Measurements from ENCODE around the gene PANX1. TPM values are rescaled to one million over a fixed set of nuclear protein-coding genes. Genes with fewer than 3 reads are reported as not detected.

Gene PANX1
- total RNA-seq, 1 experiment from 2014 or later, result 62.9 TPM

DNA sequence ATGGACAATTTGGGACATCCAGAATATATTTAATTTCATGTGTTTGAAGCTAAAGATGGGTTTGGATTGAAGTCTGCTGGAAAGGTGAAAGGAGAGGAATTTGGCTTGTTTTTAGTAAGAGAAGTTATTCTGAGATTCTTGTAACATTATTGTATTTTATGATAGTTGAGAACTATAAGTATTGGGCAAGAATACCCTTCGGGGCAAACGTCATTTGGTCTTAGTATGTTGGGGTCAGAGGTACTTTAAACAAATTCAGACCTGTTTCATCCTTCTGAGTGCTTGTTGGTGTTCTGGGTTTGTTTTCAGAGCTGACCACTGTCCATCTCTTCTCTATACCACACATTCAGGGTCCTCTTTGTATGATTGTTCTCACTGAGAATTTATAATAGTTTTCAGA lies 19.5 kb downstream of the PANX1 start:
- peaks cover 59% of the 10 kb centered on the region for H3K4me1 ChIP-seq (ENCODE audit: insufficient read depth, low read length)
- peaks cover 79% of the 10 kb centered on the region for H4K20me1 ChIP-seq (ENCODE audit: low read length)
- ChIA-PET POLR2A (ENCODE audit: unreplicated experiment) (no interaction called here), CTCF (no interaction called here)
- TF ChIP-seq CTCF (conservative IDR thresholded peaks at IDR 0.05; ENCODE audit: low read depth, low read length) (no peak), EZH2phosphoT487 (IDR thresholded peaks at IDR 0.05; ENCODE audit: borderline replicate concordance, low read length) (no peak)
- peaks cover 94% of the 10 kb centered on the region for H3K79me2 ChIP-seq (ENCODE audit: low read length)
- DNase-seq, result no peak
- BruUV-seq (replicated peaks), result no TSS peak
- ATAC-seq, result no peak
- H3K9me2 ChIP-seq (replicated peaks; ENCODE audit: low read length), result no peaks in the 10 kb centered on the region
- H3K4me3 ChIP-seq (ENCODE audit: low read length), result no peak overlapping the region
- H3K27ac ChIP-seq (ENCODE audit: low read length), result no peak overlapping the region
- no peaks in the 10 kb centered on the region for H3K27me3 ChIP-seq (ENCODE audit: low read length)
- intact Hi-C loops (cut with micrococcal nuclease), result no loop called here
- no peak overlapping the region for H2AFZ ChIP-seq (ENCODE audit: low read length)
- H3F3A ChIP-seq (ENCODE audit: low read length, unreplicated experiment), result no peaks in the 10 kb centered on the region
- no peaks in the 10 kb centered on the region for H3K36me3 ChIP-seq (ENCODE audit: low read depth, low read length)
- no peaks in the 10 kb centered on the region for H3K9me3 ChIP-seq (ENCODE audit: low read length)
- no peak overlapping the region for H3K4me2 ChIP-seq (ENCODE audit: low read length)
- H3K9ac ChIP-seq (ENCODE audit: low read length), result no peak overlapping the region

DNA sequence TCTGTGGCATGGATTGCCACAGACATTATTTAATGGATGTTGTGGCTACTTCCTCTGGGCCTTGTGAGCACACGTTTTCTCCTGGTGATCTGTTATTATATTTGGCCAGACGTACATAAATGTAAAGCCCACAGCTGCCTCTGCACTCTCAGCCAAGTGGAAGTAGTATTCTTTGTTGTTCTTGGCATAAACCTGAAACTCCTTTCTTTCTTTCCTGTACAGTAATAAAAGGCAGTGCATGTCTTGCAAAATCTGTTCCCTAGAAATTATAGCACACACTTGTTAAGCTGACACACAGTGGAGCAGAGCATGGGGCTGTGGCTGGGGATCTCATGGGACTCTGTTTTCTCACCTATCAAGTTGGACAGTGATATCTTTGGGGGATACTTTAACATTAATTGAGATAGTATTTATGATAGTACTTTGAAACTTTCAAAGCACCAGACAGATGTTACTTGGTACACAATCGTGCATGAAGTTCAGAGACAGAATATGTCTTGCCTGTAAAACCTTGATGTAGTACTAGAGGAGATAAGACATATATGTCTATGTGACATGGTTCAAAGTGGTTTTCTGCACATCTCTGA lies 20.9 kb downstream of the PANX1 start:
- DNase-seq (peak; percentile 79), ATAC-seq (peak; percentile 70)
- Histone ChIP-seq H3F3A (ENCODE audit: low read length, unreplicated experiment) (no peaks in the 10 kb centered on the region), H3K4me2 (ENCODE audit: low read length) (peak overlapping the region; percentile 13), H3K27ac (ENCODE audit: low read length) (peak overlapping the region; percentile 19), H3K9me2 (replicated peaks; ENCODE audit: low read length) (no peaks in the 10 kb centered on the region), H3K9ac (ENCODE audit: low read length) (no peak overlapping the region), H2AFZ (ENCODE audit: low read length) (no peak overlapping the region), H3K4me3 (ENCODE audit: low read length) (no peak overlapping the region), H3K4me1 (ENCODE audit: insufficient read depth, low read length) (peaks cover 57% of the 10 kb centered on the region), H4K20me1 (ENCODE audit: low read length) (peaks cover 82% of the 10 kb centered on the region), H3K9me3 (ENCODE audit: low read length) (no peaks in the 10 kb centered on the region), H3K79me2 (ENCODE audit: low read length) (peaks cover 91% of the 10 kb centered on the region), H3K27me3 (ENCODE audit: low read length) (no peaks in the 10 kb centered on the region), H3K36me3 (ENCODE audit: low read depth, low read length) (peaks cover 9% of the 10 kb centered on the region; the same call in 1 of the 2 replicates)
- ChIA-PET POLR2A (ENCODE audit: unreplicated experiment) (interaction anchor here (0.7 kb wide), 1 partner anchor 10 kb away, joined by 3 read pairs; no protein-coding TSS in a partner anchor), CTCF (interaction anchor here (0.6 kb wide), 1 partner anchor 20 kb away, joined by 3 read pairs; no protein-coding TSS in a partner anchor)
- BruUV-seq (replicated peaks), result no TSS peak
- no peak for TF ChIP-seq EZH2phosphoT487 (IDR thresholded peaks at IDR 0.05; ENCODE audit: borderline replicate concordance, low read length)
- intact Hi-C loops (cut with micrococcal nuclease), result no loop called here

DNA sequence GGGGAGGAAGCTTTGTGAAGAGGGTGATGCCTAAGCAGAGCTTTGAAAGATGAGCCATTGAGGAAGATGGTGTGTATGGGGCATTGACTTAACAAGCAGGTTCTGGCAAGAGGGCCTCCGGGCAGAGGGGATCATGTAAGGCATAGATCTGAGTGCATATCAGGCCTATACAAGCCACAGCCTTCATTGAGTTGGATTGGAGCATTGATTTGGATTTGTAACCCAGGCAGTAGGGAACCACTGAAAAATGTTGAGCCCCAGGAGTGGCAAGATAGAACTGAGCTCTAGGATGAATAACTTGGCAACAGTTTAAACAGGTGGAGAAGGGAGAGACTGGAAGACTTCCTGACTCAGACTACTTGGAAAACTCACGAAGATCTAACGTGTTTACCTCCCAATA lies 21.4 kb downstream of the PANX1 start:
- TF ChIP-seq EZH2phosphoT487 (IDR thresholded peaks at IDR 0.05; ENCODE audit: borderline replicate concordance, low read length) (no peak), EZH2 (IDR thresholded peaks at IDR 0.05; ENCODE audit: low read length, unreplicated experiment) (no peak), CTCF (conservative IDR thresholded peaks at IDR 0.05; ENCODE audit: low read depth, low read length) (no peak)
- BruUV-seq (replicated peaks), result no TSS peak
- Histone ChIP-seq H3K27me3 (ENCODE audit: low read length) (no peaks in the 10 kb centered on the region), H3K4me2 (ENCODE audit: low read length) (peak overlapping the region; percentile 13; the same call in 1 of the 2 replicates), H4K20me1 (ENCODE audit: low read length) (peaks cover 76% of the 10 kb centered on the region), H3K27ac (ENCODE audit: low read length) (no peak overlapping the region), H3F3A (ENCODE audit: low read length, unreplicated experiment) (no peaks in the 10 kb centered on the region), H3K9ac (ENCODE audit: low read length) (no peak overlapping the region), H3K79me2 (ENCODE audit: low read length) (peaks cover 86% of the 10 kb centered on the region), H3K9me2 (replicated peaks; ENCODE audit: low read length) (no peaks in the 10 kb centered on the region), H3K4me3 (ENCODE audit: low read length) (no peak overlapping the region), H3K9me3 (ENCODE audit: low read length) (no peaks in the 10 kb centered on the region), H3K36me3 (ENCODE audit: low read depth, low read length) (peaks cover 9% of the 10 kb centered on the region; the same call in 1 of the 2 replicates), H2AFZ (ENCODE audit: low read length) (no peak overlapping the region), H3K4me1 (ENCODE audit: insufficient read depth, low read length) (peaks cover 56% of the 10 kb centered on the region)
- POLR2A ChIA-PET (ENCODE audit: unreplicated experiment), result no interaction called here
- ATAC-seq, result no peak
- CTCF ChIA-PET, result interaction anchor here (0.6 kb wide), 1 partner anchor 21 kb away, joined by 3 read pairs; no protein-coding TSS in a partner anchor
- intact Hi-C loops (cut with micrococcal nuclease), result no loop called here
- DNase-seq, result no peak
